ENCODE measurements around the gene OR8D1.

DNA sequence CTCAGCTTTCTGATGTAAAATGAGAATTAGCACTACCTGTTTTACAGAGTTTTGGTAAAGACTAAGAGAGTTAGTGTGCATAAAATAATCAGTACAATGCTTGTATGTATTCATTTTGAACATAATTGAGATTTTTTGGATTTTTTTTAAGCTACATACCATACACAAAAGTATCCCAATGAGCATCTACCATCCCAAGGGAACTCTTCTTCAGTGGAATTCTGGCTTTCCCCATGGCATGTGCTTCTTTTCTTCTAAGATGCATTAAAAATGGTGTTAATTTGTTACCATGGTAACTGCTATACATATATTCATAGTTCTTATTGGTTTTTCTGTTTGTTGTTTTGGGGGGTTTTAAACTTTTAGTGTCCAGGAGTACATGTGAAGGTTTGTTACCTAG lies 17.7 kb downstream of the OR8D1 start:
- no peak for TF ChIP-seq SUZ12 (IDR thresholded peaks at IDR 0.05)
- no peak for TF ChIP-seq BHLHE40 (IDR thresholded peaks at IDR 0.05; ENCODE audit: borderline replicate concordance)
- TF ChIP-seq FOXM1 (IDR thresholded peaks at IDR 0.05; ENCODE audit: borderline replicate concordance), result no peak

Measured in HEK293T (cell line).